GM21360 (cell line): ENCODE data around the gene MLH1.
"Not testable (repeated sequence)": the region's sequence is repeated elsewhere in the genome, so short reads cannot be mapped to it uniquely, and the experiment has no call there.

ENCODE experiments used
- ATAC-seq: cut with Tn5 transposase; IDR thresholded peaks from one replicate; pipeline ENCODE4 v1.9.1; 2021; ENCODE audit warnings: mild to moderate bottlenecking, moderate library complexity; ENCODE audit not compliant: unreplicated experiment

MLH1 gene

GRCh38 chr3:37032961-37033360, 39.6 kb downstream of the MLH1 start:
- ATAC-seq, result no peak

GRCh38 chr3:37037352-37037751, 44.0 kb downstream of the MLH1 start:
- no peak for ATAC-seq

GRCh38 chr3:37039161-37039846, 46.0 kb downstream of the MLH1 start:
- no peak for ATAC-seq

GRCh38 chr3:37040231-37040630, 46.9 kb downstream of the MLH1 start:
- ATAC-seq, result no peak

- no peak for ATAC-seq
These were observed 48.4 kb downstream of the MLH1 start for GRCh38 chr3:37041546-37042195.

GRCh38 chr3:37042712-37043111, 49.4 kb downstream of the MLH1 start:
- not testable (repeated sequence) for ATAC-seq

- no peak for ATAC-seq
These were observed 57.0 kb downstream of the MLH1 start for GRCh38 chr3:37050282-37050681.

- ATAC-seq, result no peak
These were observed 59.5 kb downstream of the MLH1 start for GRCh38 chr3:37052860-37053259.

- no peak for ATAC-seq
These were observed 60.0 kb downstream of the MLH1 start for GRCh38 chr3:37053337-37053736.

GRCh38 chr3:37053753-37054152, 60.4 kb downstream of the MLH1 start:
- no peak for ATAC-seq

GRCh38 chr3:37054370-37054769, 61.1 kb downstream of the MLH1 start:
- peak; percentile 65 for ATAC-seq

- not testable (repeated sequence) for ATAC-seq
These were observed 61.8 kb downstream of the MLH1 start for GRCh38 chr3:37055077-37055476.

GRCh38 chr3:37056826-37057225, 63.5 kb downstream of the MLH1 start:
- ATAC-seq, result no peak

GRCh38 chr3:37058117-37058516, 64.8 kb downstream of the MLH1 start:
- ATAC-seq, result no peak

GRCh38 chr3:37064747-37065146, 71.4 kb downstream of the MLH1 start:
- no peak for ATAC-seq

- ATAC-seq, result no peak
These were observed 74.3 kb downstream of the MLH1 start for GRCh38 chr3:37067577-37067976.

GRCh38 chr3:37068031-37068430, 74.7 kb downstream of the MLH1 start:
- ATAC-seq, result no peak

- no peak for ATAC-seq
These were observed 78.6 kb downstream of the MLH1 start for GRCh38 chr3:37071921-37072320.

GRCh38 chr3:37072892-37073291, 79.6 kb downstream of the MLH1 start:
- no peak for ATAC-seq

- no peak for ATAC-seq
These were observed 80.9 kb downstream of the MLH1 start for GRCh38 chr3:37074178-37074577.

GRCh38 chr3:37075955-37076354, 82.6 kb downstream of the MLH1 start:
- no peak for ATAC-seq

GRCh38 chr3:37082317-37082716, 89.0 kb downstream of the MLH1 start:
- no peak for ATAC-seq

- ATAC-seq, result no peak
These were observed 93.6 kb downstream of the MLH1 start for GRCh38 chr3:37086918-37087317.
